ENCODE measurements around the gene NAV2. TPM values are rescaled to one million over a fixed set of nuclear protein-coding genes. Genes with fewer than 3 reads are reported as not detected.

NAV2 gene
- total RNA-seq, 1 experiment from 2014 or later, result 23.3 TPM

- no peak overlapping the region for H2AFZ ChIP-seq
Observed at GRCh38 chr11:20015529-20016427, 303.1 kb downstream of the NAV2 start.

GRCh38 chr11:20016526-20016925 is 303.9 kb downstream of the NAV2 start:
- Histone ChIP-seq H3K4me2 (no peak overlapping the region), H3K79me2 (ENCODE audit: low read depth) (no peaks in the 10 kb centered on the region), H2AFZ (no peak overlapping the region), H3K9me3 (ENCODE audit: insufficient read depth, low read depth) (no peaks in the 10 kb centered on the region), H3K4me1 (replicated peaks; ENCODE audit: insufficient read depth) (peaks cover 22% of the 10 kb centered on the region), H3K4me3 (no peak overlapping the region), H3K27ac (no peak overlapping the region), H3K27me3 (ENCODE audit: insufficient read depth, low read depth) (no peaks in the 10 kb centered on the region), H3K36me3 (ENCODE audit: low read depth) (no peaks in the 10 kb centered on the region), H3F3A (ENCODE audit: insufficient read depth, low read depth) (peaks cover 21% of the 10 kb centered on the region), H3K9me2 (ENCODE audit: insufficient read depth) (no peaks in the 10 kb centered on the region), H4K20me1 (ENCODE audit: insufficient read depth) (no peaks in the 10 kb centered on the region)
- CTCF ChIA-PET, result interaction anchor here (0.5 kb wide), 1 partner anchor 148 kb away, joined by 3 read pairs; no protein-coding TSS in a partner anchor
- intact Hi-C loops (cut with micrococcal nuclease; ENCODE audit: unreplicated experiment), result no loop called here
- TF ChIP-seq EZH2 (IDR thresholded peaks at IDR 0.05; ENCODE audit: low read depth), result no peak
- no peak for TF ChIP-seq CTCF (conservative IDR thresholded peaks at IDR 0.05)
- POLR2A ChIA-PET (ENCODE audit: unreplicated experiment), result no interaction called here
- BruUV-seq (replicated peaks), result no TSS peak
- no peak for DNase-seq

More at GRCh38 chr11:20015529-20016427, 303.1 kb downstream of the NAV2 start:
- Histone ChIP-seq H3F3A (ENCODE audit: insufficient read depth, low read depth) (peaks cover 26% of the 10 kb centered on the region), H3K4me1 (replicated peaks; ENCODE audit: insufficient read depth) (peaks cover 30% of the 10 kb centered on the region), H3K79me2 (ENCODE audit: low read depth) (no peaks in the 10 kb centered on the region), H3K27ac (no peak overlapping the region), H3K9me2 (ENCODE audit: insufficient read depth) (no peaks in the 10 kb centered on the region), H3K9me3 (ENCODE audit: insufficient read depth, low read depth) (no peaks in the 10 kb centered on the region), H3K4me3 (no peak overlapping the region), H3K27me3 (ENCODE audit: insufficient read depth, low read depth) (no peaks in the 10 kb centered on the region), H3K36me3 (ENCODE audit: low read depth) (no peaks in the 10 kb centered on the region), H4K20me1 (ENCODE audit: insufficient read depth) (no peaks in the 10 kb centered on the region), H3K4me2 (no peak overlapping the region)
- TF ChIP-seq EZH2 (IDR thresholded peaks at IDR 0.05; ENCODE audit: low read depth) (no peak), CTCF (conservative IDR thresholded peaks at IDR 0.05) (no peak)
- ChIA-PET POLR2A (ENCODE audit: unreplicated experiment) (no interaction called here), CTCF (interaction anchor here (0.5 kb wide), 1 partner anchor 147 kb away, joined by 3 read pairs; no protein-coding TSS in a partner anchor)
- DNase-seq, result no peak
- intact Hi-C loops (cut with micrococcal nuclease; ENCODE audit: unreplicated experiment), result no loop called here
- no TSS peak for BruUV-seq (replicated peaks)

GRCh38 chr11:20017320-20017719 is 304.7 kb downstream of the NAV2 start:
- POLR2A ChIA-PET (ENCODE audit: unreplicated experiment), result no interaction called here
- intact Hi-C loops (cut with micrococcal nuclease; ENCODE audit: unreplicated experiment), result no loop called here
- Histone ChIP-seq H3K79me2 (ENCODE audit: low read depth) (no peaks in the 10 kb centered on the region), H3K27me3 (ENCODE audit: insufficient read depth, low read depth) (no peaks in the 10 kb centered on the region), H3K9me3 (ENCODE audit: insufficient read depth, low read depth) (no peaks in the 10 kb centered on the region), H3K4me3 (no peak overlapping the region), H3K9me2 (ENCODE audit: insufficient read depth) (no peaks in the 10 kb centered on the region), H3K4me2 (no peak overlapping the region), H3F3A (ENCODE audit: insufficient read depth, low read depth) (peaks cover 15% of the 10 kb centered on the region; the same call in 1 of the 2 replicates), H3K36me3 (ENCODE audit: low read depth) (no peaks in the 10 kb centered on the region), H3K4me1 (replicated peaks; ENCODE audit: insufficient read depth) (peaks cover 16% of the 10 kb centered on the region), H2AFZ (no peak overlapping the region), H4K20me1 (ENCODE audit: insufficient read depth) (no peaks in the 10 kb centered on the region), H3K27ac (no peak overlapping the region)
- CTCF ChIA-PET, result interaction anchor here (0.6 kb wide), 1 partner anchor 53 kb away, joined by 7 read pairs; no protein-coding TSS in a partner anchor
- no TSS peak for BruUV-seq (replicated peaks)
- DNase-seq, result no peak
- TF ChIP-seq EZH2 (IDR thresholded peaks at IDR 0.05; ENCODE audit: low read depth) (no peak), CTCF (conservative IDR thresholded peaks at IDR 0.05) (no peak)

Measured in PC-9 (cell line).